ENCODE results near the gene THSD4.
A peak's percentile ranks its signal among the peaks of the same experiment; 100 is the strongest.

The THSD4 gene

GRCh38 chr15:71444032-71444810 is 328.9 kb downstream of the THSD4 start:
- no peak for DNase-seq

- no peak for DNase-seq
These were observed 329.8 kb downstream of the THSD4 start for GRCh38 chr15:71444866-71445590.

- DNase-seq: no peak
These were observed 332.3 kb downstream of the THSD4 start for GRCh38 chr15:71447328-71448250.

GRCh38 chr15:71448688-71449114 is 333.4 kb downstream of the THSD4 start:
- peak in 1 of 2 donors; percentile 14 for DNase-seq

GRCh38 chr15:71449363-71449762 is 334.1 kb downstream of the THSD4 start:
- DNase-seq: no peak

- no peak for DNase-seq
These were observed 334.7 kb downstream of the THSD4 start for GRCh38 chr15:71449956-71450355.

- DNase-seq: no peak
These were observed 335.9 kb downstream of the THSD4 start for GRCh38 chr15:71451130-71451529.

- no peak for DNase-seq
These were observed 337.6 kb downstream of the THSD4 start for GRCh38 chr15:71452893-71453292.

- DNase-seq: no peak
These were observed 339.3 kb downstream of the THSD4 start for GRCh38 chr15:71454462-71454996.

GRCh38 chr15:71455107-71455506 is 339.8 kb downstream of the THSD4 start:
- no peak for DNase-seq

- no peak for DNase-seq
These were observed 340.6 kb downstream of the THSD4 start for GRCh38 chr15:71455878-71456277.

- DNase-seq: no peak
These were observed 341.1 kb downstream of the THSD4 start for GRCh38 chr15:71456362-71456761.

- no peak for DNase-seq
These were observed 341.5 kb downstream of the THSD4 start for GRCh38 chr15:71456811-71457210.

GRCh38 chr15:71458089-71458660 is 342.9 kb downstream of the THSD4 start:
- no peak for DNase-seq

- DNase-seq: no peak
These were observed 346.5 kb downstream of the THSD4 start for GRCh38 chr15:71461748-71462147.

- DNase-seq: no peak
These were observed 347.4 kb downstream of the THSD4 start for GRCh38 chr15:71462638-71463037.

GRCh38 chr15:71463156-71463665 is 347.9 kb downstream of the THSD4 start:
- DNase-seq: no peak

GRCh38 chr15:71465131-71465955 is 350.1 kb downstream of the THSD4 start:
- no peak for DNase-seq

- DNase-seq: no peak
These were observed 353.4 kb downstream of the THSD4 start for GRCh38 chr15:71468715-71469114.

- DNase-seq: no peak
These were observed 354.1 kb downstream of the THSD4 start for GRCh38 chr15:71469413-71469812.

GRCh38 chr15:71471347-71471746 is 356.1 kb downstream of the THSD4 start:
- DNase-seq: no peak

All from CD4-positive, alpha-beta T cell treated with Interleukin-4 for 1 hour (primary cell).